Panc1 (cell line): ENCODE measurements around the gene CRYGN. TPM values are rescaled to one million over a fixed set of nuclear protein-coding genes. Genes with fewer than 3 reads are reported as not detected.

Experiments used
- ATAC-seq: fragments of 200-7000 bp; cut with Tn5 transposase; 2 replicates; pipeline ENCODE4 v1.9.1; 2020; ENCODE audit warnings: mild to moderate bottlenecking, moderate library complexity
- BruUV-seq: library from RNA; stranded (reverse); fragments of 400-500 nt; replicated peaks from 2 replicates; lab custom pipeline; 2021; lab: Mats Ljungman, UMichigan
- CTCF ChIA-PET: fragments of 300-600 bp; sonication (Branson Sonifier 250); formaldehyde crosslinking; loops from one replicate; lab custom pipeline; 2022; ENCODE audit warnings: antibody characterized with exemption; lab: Charles Lee
- POLR2A ChIA-PET: fragments of 300-600 bp; sonication (Branson Sonifier 250); formaldehyde crosslinking; loops from one replicate; lab custom pipeline; 2022; ENCODE audit warnings: antibody characterized with exemption; lab: Charles Lee
- DNase-seq: peaks from one replicate; pipeline ENCODE4 v3.0.0-alpha.2; 2010; ENCODE audit warnings: low read depth, low spot score
- H3K27ac ChIP-seq: 2 replicates; pipeline ENCODE4 v1.5.1; 2011; ENCODE audit warnings: mild to moderate bottlenecking, low read length, inconsistent platforms
- H3K27me3 ChIP-seq: fragments of 200-500 bp; sonication (Bioruptor generic); 2 replicates; pipeline ENCODE4 v1.6.0; 2014; ENCODE audit warnings: low read length, inconsistent platforms; ENCODE audit not compliant: control insufficient read depth, insufficient read depth
- H3K36me3 ChIP-seq: fragments of 200-500 bp; sonication (Bioruptor generic); 2 replicates; pipeline ENCODE4 v1.5.1; 2014; ENCODE audit warnings: inconsistent platforms, mild to moderate bottlenecking, low read length, moderate library complexity; ENCODE audit not compliant: control insufficient read depth, insufficient read depth
- H3K4me1 ChIP-seq: 2 replicates; pipeline ENCODE4 v1.5.1; 2011; ENCODE audit warnings: inconsistent platforms, mild to moderate bottlenecking, low read length, moderate library complexity; ENCODE audit not compliant: control insufficient read depth, insufficient read depth
- H3K4me3 ChIP-seq, 2 experiments: 2 replicates each; pipeline ENCODE4 v1.5.1; 2011 to 2012; ENCODE audit warnings: low read depth in 2 of 2, low read length in 2 of 2, mild to moderate bottlenecking in 2 of 2, inconsistent platforms in 1 of 2, moderate library complexity in 1 of 2
- H3K9me3 ChIP-seq: fragments of 200-500 bp; sonication (Bioruptor generic); 2 replicates; pipeline ENCODE4 v1.5.1; 2014; ENCODE audit warnings: low read depth, mild to moderate bottlenecking, inconsistent platforms, low read length, moderate library complexity; ENCODE audit not compliant: control insufficient read depth, insufficient read depth
- CTCF ChIP-seq: fragments of 450-650 bp; IDR thresholded peaks from 2 replicates; pipeline ENCODE4 v1.5.1; 2017; ENCODE audit warnings: mild to moderate bottlenecking
- POLR2AphosphoS5 ChIP-seq: IDR thresholded peaks from 2 replicates; pipeline ENCODE4 v1.6.1; 2012; ENCODE audit warnings: mild to moderate bottlenecking, low read depth, low read length, moderate library complexity
- REST ChIP-seq, 2 experiments: IDR thresholded peaks; 2 replicates each; pipeline ENCODE4 v1.6.1; 2011 to 2012; ENCODE audit warnings: low read depth in 2 of 2, control low read depth in 1 of 2, low read length in 1 of 2, mild to moderate bottlenecking in 1 of 2, moderate library complexity in 1 of 2; ENCODE audit not compliant: insufficient read depth in 1 of 2
- SIN3A ChIP-seq: IDR thresholded peaks from 2 replicates; pipeline ENCODE4 v1.6.1; 2012; ENCODE audit warnings: low read depth, mild to moderate bottlenecking, low read length, moderate library complexity, borderline replicate concordance; ENCODE audit not compliant: insufficient read depth
- TCF7L2 ChIP-seq: IDR thresholded peaks from 2 replicates; pipeline ENCODE4 v1.6.1; 2011; ENCODE audit warnings: mild to moderate bottlenecking, low read depth, low read length, inconsistent platforms
- in situ Hi-C: cut with HindIII; loops from 2 replicates; pipeline ENCODE4 v1.10.0; 2016; ENCODE audit warnings: low sequenced_read_pairs, low pct_unique_long_range_greater_than_20kb
- intact Hi-C: fragments of 100-400 bp; cut with micrococcal nuclease; formaldehyde crosslinking; loops from one replicate; pipeline ENCODE4 v1.10.0; 2022; ENCODE audit not compliant: unreplicated experiment
- total RNA-seq: library from RNA; stranded (reverse); gene quantifications from one replicate; pipeline ENCODE4 v1.2.1, GENCODE V29; 2021; ENCODE audit not compliant: unreplicated experiment

CRYGN gene
- total RNA-seq, 1 experiment from 2014 or later: 0.74 TPM

- H3K4me3 ChIP-seq: no peak overlapping the region
- in situ Hi-C loops: no loop called here
Observed at GRCh38 chr7:151452680-151453325, 12.9 kb upstream of the CRYGN start.

More at GRCh38 chr7:151452680-151453325, 12.9 kb upstream of the CRYGN start:
- DNase-seq (no peak), ATAC-seq (no peak; the same call in 1 of the 2 replicates)
- BruUV-seq: no TSS peak
- ChIA-PET POLR2A (no interaction called here), CTCF (interaction anchor here (1.1 kb wide), 1 partner anchor 11 kb away, joined by 3 read pairs; no protein-coding TSS in a partner anchor)
- Histone ChIP-seq H3K36me3 (no peaks in the 10 kb centered on the region), H3K9me3 (no peaks in the 10 kb centered on the region), H3K4me1 (peaks cover 29% of the 10 kb centered on the region), H3K27ac (peak overlapping the region; percentile 62), H3K27me3 (no peaks in the 10 kb centered on the region)
- intact Hi-C loops: loop anchor here (10.0 kb wide), 1 partner anchor 302 kb away; no protein-coding TSS in a partner anchor
- no peak for TF ChIP-seq REST (IDR thresholded peaks at IDR 0.05; ENCODE audit: insufficient read depth in 1 of 2, low read depth in 2 of 2, low read length in 1 of 2)
- TF ChIP-seq SIN3A: no peak
- TF ChIP-seq CTCF: no peak
- no peak for TF ChIP-seq POLR2AphosphoS5
- no peak for TF ChIP-seq TCF7L2
